NCI-H774 (cell line): ENCODE measurements around the gene CDS2.
"Not testable (repeated sequence)": the region's sequence is repeated elsewhere in the genome, so short reads cannot be mapped to it uniquely, and the experiment has no call there.

Source experiments
- DNase-seq: peaks from one replicate; lab custom pipeline; 2025; lab: John Stamatoyannopoulos, UW

Gene CDS2

DNA sequence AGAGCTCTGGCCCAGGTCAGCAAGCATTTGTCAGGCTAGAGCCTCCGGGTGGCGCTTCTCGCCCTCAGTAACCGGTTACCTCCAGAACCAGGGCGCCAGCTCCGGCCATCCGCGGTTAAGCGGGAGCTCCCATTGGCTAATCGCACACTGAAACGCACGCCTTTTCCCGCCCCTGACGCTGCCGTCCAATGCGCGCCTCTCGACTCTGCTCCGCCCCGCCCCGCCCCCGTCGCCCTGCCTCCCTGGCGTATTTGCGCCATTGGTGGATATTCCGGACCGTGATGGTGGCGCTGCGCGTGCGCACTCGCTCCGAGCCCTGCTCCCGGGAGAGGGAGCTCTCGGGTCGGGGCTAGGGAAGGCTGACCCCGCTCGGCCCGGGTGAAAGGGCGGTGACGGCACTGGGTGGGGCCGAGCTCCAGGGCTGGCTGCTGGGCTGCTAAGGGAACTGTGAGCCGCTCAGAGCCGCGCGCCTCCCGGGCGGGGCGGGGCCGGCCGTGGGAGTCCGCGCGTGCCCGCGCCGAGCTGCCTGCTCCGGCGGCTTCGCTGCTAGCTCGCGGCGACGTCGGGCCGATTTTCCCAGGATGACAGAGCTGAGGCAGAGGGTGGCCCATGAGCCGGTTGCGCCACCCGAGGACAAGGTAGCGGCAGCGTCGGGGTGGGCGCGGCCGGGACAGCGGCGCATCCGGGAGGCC lies at the start of gene CDS2:
CDS2 (plus strand) TSS at position 497 of the 692 bp plus-strand sequence; CDS start at position 582, 85 bp downstream.
- DNase-seq, result peak; percentile 98

DNA sequence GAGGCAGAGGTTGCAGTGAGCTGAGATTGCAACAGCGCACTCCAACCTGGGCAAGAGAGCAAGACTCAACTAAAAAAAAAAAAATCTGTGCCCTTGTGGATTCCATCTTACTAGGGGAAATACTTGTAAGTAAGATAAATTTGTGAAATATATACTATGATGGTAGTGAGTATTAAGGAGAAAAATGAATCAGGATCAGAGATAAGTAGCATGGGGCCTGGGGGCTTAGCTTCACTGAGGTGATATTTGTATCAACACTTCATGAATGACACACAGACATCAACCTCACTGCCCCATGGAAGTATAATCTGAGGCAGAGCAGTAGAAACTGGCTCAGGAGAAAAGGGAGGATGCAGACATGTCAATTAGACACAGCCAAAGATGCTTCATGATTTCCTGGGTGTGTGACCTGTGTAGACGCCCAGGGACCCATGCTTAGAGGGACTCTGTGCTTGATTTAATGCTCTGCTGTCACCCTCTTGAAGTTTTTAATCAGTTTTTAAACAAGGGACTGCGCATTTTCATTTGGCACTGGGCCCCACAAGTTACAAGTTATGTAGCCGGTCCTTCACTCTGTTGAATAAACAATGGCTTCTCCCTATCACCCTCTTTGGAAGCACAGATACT lies 48.9 kb upstream of the CDS2 start:
- DNase-seq, result no peak

DNA sequence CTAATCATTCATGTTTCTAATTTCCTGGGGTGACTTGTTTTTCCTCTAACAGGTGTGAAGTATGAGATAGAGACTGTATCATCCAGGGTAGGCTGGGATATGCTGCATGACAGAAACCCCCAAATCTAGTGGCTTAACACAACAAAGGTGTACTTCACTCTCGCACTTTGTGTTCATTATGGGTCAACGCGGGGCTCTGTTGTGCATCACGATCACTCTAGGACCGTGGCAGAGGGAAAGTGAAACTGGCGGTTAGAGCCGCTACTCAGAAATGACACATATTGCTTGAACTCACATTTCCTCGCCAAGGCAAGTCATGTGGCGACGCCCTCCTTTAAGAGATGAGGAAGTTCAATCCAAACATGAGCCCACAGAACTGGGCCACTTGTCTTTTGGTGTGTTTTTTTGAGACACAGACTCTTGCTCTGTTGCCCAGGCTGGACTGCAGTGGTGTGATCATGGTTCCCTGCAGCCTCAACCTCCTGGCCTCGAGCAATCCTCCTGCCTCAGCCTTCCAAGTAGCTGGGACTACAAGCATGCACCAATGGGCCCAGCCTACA lies 48.3 kb upstream of the CDS2 start:
- no peak for DNase-seq

DNA sequence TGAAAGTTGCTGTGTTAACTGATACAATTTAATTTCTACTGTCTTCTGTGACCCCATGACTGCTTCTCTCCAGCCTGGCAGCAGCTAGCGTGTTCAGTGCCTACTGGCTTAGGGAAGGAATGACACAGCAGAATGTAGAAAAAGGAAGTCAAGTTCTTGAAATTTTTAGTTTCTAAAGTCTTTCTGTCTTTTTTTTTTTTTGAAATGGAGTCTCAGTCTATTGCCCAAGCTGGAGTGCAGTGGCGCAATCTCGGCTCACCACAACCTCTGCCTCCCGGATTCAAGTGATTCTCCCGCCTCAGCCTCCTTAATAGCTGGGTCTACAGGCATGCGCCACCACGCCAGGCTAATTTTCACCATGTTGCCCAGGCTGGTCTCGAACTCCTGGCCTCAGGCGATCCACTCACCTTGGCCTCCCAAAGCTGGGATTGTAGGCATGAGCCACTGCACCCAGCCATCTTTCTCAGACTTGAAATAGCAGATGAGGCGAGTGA lies 46.4 kb upstream of the CDS2 start:
- DNase-seq, result no peak

DNA sequence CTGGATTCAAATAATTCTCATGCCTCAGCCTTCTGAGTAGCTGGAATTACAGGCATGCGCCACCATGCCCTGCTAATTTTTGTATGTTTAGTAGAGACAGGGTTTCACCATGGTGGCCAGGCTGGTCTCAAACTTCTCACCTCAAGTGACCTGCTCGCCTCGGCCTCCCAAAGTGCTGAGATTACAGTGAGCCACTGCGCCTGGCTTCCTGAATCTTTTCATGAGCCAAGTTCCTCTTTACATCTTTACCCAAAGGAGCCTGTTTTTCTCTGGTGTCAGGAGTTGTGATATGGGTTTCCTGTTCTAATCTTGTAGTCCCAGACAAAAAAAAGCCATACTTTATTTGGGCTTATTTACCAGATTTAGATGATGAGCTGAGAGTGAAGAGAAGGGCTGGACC lies 41.4 kb upstream of the CDS2 start:
- no peak for DNase-seq

DNA sequence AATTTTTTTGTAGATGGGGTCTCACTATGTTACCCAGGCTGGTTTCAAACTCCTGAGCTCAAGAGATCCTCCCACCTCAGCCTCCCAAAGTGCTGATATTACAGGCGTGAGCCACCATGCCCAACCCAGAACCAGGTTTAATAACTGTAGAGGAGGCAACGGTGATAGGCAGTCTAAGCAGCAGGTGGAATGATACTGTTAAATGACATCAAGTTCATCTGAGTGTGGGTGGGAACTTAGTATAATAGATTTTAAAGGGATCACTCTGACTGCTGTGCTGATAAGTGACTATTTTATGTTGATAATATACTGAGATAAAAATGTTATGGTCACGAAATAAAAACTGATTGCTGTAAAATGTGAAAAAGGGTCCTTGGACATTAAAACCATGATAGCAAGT lies 38.1 kb upstream of the CDS2 start:
- no peak for DNase-seq

DNA sequence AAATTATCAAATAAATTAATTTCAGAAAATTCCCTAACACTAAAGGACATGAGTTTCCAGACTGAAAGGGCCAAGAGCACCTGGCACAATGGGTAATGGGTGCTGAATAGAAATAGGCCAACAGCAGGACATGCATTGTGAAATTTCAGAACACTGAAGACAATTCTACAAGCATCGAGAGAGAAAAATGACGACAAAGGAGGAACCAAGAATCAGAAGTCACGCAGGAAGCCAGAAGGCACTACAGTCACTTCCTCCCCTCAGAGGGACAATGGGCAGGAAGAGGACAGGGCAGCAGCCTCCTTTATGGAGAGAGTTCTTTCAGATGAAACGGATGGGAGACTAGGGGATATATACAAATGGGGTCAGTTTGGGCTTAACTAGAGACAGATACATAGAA lies 36.6 kb upstream of the CDS2 start:
- no peak for DNase-seq

DNA sequence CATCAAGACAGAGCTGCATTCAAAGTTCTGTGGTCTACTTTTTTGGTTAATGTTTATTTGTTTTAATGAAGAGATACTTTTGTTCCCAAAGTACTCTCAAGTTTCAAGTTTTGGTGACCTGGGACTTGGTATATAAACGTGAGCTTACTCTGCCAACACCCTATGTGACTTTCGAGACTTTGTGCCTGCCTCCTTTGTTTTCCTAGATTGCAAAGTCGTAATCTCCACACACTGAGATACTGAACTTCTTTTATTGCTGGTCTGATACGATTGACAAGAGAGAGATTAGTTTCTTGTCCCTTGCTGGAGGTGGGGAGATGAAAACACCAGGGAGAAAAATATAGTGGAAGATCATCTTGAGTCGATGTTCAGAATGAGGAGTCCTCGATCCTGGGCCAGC lies 34.9 kb upstream of the CDS2 start:
- no peak for DNase-seq

DNA sequence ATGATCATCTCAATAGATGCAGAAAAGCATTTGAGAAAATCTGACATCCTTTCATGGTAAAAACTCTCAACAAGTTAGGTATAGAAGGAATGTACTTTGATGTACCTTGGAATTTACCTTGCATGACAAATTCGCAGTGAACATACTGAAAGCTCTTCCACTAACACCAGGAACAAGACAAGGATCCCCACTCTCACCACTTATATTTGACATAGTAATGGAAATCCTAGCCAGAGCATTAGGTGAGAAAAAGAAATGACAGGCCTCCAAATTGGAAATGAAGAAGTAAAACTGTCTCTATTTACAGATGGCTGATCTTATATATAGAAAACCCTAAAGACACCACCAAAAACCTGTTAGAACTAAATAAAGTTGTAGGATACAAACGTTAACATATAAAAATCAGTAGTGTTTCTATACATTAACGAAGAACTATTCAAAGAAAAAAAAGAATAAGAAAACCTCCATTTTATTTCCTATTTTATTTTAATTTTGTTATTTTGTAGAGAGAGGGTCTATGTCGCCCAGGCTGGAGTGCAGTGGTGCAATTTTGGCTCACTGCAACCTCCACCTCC lies 34.0 kb upstream of the CDS2 start:
- no peak for DNase-seq

DNA sequence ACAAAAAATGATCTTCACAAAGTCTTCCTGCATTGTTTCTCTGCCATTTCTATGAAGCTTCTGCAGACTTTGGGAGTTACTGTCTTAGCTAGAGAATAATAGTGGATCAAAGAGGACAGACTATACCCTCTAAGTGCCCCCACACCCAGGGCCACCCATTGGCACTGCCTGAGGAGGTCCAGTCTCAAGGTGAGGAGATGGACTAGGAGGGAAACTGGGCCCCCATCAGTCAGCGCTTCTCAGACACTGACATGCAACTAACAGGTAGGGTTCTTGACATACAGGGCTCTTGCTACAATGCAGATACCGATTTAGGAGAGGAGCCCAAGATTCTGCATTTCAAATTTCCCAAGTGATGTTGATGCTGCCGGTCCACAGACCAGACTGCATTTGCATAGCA lies 31.4 kb upstream of the CDS2 start:
- no peak for DNase-seq

DNA sequence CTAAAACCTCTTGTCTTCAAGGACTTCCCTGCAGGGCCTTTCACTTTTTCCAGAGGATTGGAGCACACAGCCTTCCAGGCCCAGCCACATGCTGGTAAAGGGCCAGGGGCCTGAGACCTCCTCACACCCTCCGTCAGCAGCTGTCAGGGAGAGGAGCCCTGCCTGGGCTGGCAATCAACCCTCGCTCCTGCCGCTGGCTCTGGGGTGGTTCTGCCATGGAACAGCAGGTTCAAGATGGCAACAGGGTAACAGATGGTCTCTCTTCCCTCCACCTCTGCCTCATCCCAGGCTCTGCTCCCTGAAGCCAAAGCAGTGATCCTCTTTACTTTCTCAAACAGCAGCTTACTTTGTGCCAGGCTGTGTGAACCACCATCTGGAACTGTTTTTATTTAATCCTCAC lies 30.9 kb upstream of the CDS2 start:
- DNase-seq, result no peak

DNA sequence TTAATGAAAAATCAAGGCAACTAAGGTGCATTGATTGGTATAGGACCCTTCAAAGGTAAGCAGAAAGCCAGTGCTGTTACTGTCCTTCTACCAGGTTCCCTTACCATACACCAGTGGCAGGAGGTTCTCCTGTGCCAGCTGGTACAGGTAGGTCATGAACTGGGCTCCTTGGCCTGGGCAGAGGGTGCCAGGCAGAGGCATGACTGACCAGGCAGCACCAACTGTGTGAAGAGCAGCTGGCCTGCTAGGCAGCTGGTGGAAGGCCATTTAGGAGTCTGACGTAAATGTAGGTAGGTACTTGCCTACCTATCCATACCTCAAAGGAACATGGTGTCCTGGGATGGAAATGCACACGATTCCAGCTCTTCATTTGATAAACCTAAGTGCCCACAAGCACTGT lies 30.3 kb upstream of the CDS2 start:
- no peak for DNase-seq

DNA sequence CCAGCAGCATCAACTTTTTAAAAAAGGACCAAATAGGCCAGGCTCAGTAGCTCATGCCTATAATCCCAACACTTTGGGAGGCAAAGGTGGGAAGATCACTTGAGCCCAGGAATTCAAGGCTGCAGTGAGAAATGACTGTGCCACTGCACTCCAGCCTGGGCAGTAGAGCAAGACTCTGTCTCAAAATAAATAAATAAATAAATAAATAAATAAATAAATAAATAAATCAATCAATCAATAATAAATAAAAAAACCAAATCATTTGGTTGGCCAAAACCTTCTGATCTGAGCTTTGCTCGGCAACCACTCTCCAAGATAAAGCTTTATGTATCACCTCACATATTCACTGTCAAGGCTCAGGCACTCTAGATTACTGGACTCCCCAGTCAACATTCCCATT lies 27.8 kb upstream of the CDS2 start:
- not testable (repeated sequence) for DNase-seq

DNA sequence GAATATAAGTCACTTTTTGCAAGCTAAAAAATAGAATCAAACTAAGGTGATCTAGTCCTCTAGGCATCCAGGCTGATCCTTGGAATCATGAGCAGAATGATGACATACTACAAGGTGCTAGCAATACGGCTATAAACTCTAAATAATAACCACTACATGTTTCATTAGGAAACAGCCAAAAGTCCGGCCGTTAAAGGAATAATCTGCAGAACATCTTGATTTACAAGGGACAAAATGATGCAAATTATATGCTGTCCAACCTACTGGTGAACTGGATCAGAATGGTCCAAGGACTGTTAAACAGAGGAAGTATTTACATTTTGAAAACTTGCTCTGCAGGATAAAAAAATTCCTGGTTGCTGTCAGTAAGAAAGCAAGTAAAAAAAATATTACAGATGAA lies 26.9 kb upstream of the CDS2 start:
- DNase-seq, result not testable (repeated sequence)

DNA sequence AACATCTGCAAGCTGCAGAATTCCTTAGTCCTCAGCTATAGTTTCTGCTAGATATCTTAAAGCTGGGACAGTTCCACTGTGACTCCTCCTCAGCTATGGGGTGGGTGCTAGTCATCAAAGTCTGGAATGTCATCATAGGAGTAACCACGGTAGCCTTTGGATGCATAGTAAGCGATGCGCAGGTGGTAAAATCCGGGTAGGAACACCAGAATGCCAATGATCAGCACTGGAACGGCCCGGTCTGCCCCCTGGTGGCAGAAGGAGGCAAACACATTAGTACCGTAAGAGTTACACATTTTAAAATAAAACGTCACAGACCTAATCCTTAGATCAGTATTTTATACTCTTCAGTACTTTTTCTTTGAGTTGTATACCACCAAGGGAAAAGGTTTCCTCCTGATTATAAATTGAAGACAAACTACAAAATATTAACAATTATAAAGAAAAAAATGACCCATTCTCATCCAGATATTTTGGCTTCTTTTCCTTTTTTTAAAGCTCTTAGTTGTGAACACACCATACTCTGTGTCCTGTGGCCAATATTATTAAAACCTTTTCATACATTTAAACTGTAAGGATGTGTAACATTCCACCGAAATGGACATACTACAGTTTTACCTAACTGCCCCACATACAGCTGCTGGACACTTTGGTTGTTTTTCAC lies 26.0 kb upstream of the CDS2 start:
- peak; percentile 37 for DNase-seq

DNA sequence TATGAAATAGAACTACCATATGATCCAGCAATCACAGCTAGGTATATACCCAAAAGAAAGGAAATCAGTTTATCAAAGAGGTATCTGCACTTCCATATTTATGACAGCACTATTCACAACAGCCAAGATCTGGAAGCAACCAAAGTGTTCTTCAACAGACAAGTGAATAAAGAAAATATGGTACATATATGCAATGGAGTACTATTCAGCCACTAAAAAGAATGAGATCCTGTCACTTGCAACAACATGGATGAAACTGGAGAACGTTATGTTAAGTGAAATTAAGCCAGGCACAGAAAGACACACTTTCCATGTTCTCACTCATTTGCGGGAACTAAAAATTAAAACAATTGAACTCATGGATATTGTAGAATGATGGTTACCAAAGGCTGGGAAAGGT lies 22.3 kb upstream of the CDS2 start:
- no peak for DNase-seq

DNA sequence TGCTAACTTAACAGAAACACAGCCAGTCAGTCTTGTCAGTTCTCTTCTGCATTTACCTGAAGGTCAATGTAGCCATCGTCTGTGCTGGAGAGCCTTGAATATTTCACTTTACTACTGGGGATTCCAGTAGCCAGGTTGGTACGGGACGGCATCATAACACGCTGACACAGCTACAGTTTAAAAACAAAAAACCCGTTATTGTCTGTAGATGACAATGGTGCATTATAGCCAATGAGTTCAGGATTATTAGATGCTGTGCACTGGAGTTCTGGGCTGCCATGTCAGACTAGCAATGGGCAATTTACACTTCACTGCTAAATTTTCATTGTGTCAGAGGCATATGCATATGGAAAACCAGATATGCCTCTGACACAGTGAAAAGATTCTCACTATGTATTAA lies 17.5 kb upstream of the CDS2 start:
- DNase-seq, result no peak

DNA sequence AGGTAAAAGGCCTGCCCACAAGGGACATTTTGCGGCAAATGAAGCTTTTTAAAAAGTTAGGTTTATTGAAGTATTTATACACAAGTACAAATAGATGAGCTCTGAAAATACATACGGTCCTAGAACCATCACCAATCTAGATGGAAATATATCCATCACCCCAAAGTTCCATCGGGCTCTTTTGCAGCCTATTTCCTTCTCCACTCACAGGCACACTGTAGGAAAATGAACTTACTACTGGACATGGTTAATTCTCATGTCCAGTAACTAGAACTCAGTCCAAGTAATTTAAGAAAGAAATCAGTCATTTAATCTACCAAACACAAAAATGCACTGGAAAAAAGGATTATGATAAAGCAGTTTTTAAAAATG lies 13.2 kb upstream of the CDS2 start:
- DNase-seq, result no peak

DNA sequence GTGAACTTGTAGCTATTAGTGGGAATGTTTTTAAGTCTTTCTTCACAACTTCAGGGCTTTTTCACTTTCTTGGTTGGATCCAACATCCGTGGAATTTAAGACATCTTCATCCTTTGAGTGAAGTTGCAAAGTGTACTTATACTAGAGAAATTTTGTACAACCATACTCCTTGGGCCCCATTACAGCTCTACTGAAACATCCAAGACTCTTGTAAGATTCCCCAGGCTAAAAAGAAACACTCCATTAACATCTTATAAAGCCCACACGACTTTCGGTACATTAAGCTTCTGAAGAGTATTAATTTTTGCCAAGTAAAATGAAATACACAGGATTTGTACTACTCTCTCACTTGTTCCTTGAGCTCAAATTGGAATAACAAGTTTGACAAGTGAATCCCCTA lies 12.4 kb upstream of the CDS2 start:
- no peak for DNase-seq

DNA sequence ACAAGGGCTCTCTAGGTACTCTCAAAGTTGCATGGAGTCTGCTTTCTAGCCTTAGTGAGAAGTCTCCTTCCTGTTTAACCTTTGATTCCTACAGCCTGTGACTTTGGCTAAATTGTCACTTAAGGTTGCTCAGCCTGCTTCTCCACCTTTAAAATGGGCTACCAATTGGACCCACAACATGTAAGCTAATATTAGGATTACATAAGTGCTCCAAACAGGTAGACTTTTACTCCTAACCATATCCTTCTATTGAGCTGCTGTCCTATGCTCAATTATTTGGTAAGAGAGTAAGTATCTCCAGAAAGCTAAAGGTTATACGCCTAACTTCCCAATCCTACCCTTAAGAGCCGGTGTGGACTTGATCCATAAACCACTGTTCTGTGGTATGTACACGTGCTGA lies 9.9 kb upstream of the CDS2 start:
- no peak for DNase-seq

DNA sequence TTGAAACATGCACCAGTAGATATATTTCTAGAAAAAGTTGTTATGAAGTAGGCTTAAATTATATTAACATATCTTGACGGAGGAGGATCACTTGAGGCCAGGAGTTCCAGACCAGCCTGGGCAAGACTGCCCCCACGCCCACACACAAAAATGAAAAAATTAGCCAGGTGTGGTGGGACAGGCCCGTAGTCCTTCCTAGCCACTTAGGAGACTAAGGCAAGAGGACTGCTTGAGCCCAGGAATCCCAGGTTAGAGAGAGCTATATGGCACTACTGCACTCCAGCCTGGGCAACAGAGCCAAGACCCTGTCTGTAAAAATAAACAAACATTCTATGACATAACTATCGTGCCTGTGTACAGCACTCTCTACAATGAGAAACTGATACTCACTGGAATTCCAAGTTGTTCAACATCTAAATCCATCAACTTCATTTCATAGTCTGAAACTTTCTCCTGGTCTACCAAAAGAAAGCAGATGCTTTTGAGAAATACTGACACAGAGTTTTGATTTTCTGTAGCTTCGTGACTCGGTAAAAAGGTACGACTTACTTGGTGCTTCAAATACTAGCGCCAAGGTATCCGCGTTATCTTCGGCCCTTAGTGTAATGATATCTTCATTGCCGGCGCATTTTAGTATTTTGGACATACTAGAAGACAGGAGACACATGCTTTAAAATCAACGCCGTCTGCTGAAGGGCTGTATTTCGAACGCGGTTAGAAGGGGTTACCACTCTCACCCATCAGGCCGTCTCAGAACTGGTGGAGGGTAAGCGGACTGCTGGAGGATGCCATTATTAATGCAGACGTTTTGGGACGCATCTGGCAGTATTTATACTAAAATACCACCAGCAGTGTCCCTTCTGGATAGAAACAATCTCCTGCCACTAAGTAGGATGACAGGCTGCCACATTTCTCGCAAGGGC lies 8.3 kb upstream of the CDS2 start:
- no peak for DNase-seq

DNA sequence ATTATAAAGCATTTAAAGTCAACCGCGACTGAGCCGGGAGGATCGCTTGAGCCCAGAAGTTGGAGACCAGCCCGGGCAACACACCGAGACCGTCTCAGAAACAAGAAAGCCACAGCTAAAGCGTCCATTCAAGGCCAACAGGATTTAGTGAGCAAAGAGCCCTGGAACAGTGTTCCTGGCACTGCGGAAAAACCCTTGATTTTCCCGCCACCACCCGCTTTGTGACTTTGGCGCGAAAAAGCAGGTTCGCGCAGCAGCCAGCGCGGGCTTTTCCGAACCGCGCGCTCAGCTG lies 7.7 kb upstream of the CDS2 start:
- no peak for DNase-seq
